Progenitor cell of endocrine pancreas (in vitro differentiated cells): Measurements from ENCODE around the gene TRAFD1. TPM values are rescaled to one million over a fixed set of nuclear protein-coding genes. Genes with fewer than 3 reads are reported as not detected.

ENCODE experiments used
- DNase-seq: peaks from one replicate; pipeline ENCODE4 v3.0.0; 2021; ENCODE audit warnings: low spot score; ENCODE audit not compliant: unreplicated experiment
- H3K27ac Mint-ChIP-seq: 2 replicates; pipeline ENCODE4 v1.8.0; 2021; ENCODE audit warnings: mild to moderate bottlenecking, moderate library complexity, mixed read lengths
- H3K27me3 Mint-ChIP-seq: 2 replicates; pipeline ENCODE4 v1.8.0; 2021; ENCODE audit warnings: mixed read lengths
- H3K36me3 Mint-ChIP-seq: 2 replicates; pipeline ENCODE4 v1.8.0; 2022; ENCODE audit warnings: mixed read lengths; ENCODE audit not compliant: insufficient read depth
- H3K4me1 Mint-ChIP-seq: 2 replicates; pipeline ENCODE4 v1.8.0; 2021; ENCODE audit warnings: low read depth, mixed read lengths
- H3K4me3 Mint-ChIP-seq: 2 replicates; pipeline ENCODE4 v1.8.0; 2021; ENCODE audit warnings: low read depth, mild to moderate bottlenecking, moderate library complexity, mixed read lengths
- H3K9me3 Mint-ChIP-seq: 2 replicates; pipeline ENCODE4 v1.8.0; 2021; ENCODE audit warnings: low read depth, mixed read lengths
- CTCF ChIP-seq: fragments of 200-600 bp; sonication (generic); IDR thresholded peaks from one replicate; pipeline ENCODE4 v1.5.0; 2021; ENCODE audit warnings: antibody characterized with exemption, mild to moderate bottlenecking; ENCODE audit not compliant: unreplicated experiment
- total RNA-seq: library from RNA; stranded (reverse); gene quantifications from 2 replicates; pipeline ENCODE4 v1.2.1, GENCODE V29; 2021

Gene TRAFD1
- total RNA-seq, 1 donor from 2014 or later, result 34.7 TPM

- no peak for DNase-seq
- Mint-ChIP-seq H3K9me3 (peaks cover 4% of the 10 kb centered on the region), H3K27ac (no peak overlapping the region), H3K4me3 (no peak overlapping the region), H3K27me3 (no peaks in the 10 kb centered on the region), H3K36me3 (peaks cover 35% of the 10 kb centered on the region), H3K4me1 (no peaks in the 10 kb centered on the region)
- no peak for TF ChIP-seq CTCF
Observed at GRCh38 chr12:112163056-112163455, 37.7 kb downstream of the TRAFD1 start.

GRCh38 chr12:112163471-112163991 is 38.2 kb downstream of the TRAFD1 start:
- Mint-ChIP-seq H3K9me3 (no peaks in the 10 kb centered on the region), H3K27me3 (no peaks in the 10 kb centered on the region), H3K27ac (no peak overlapping the region), H3K36me3 (peaks cover 30% of the 10 kb centered on the region), H3K4me3 (no peak overlapping the region), H3K4me1 (no peaks in the 10 kb centered on the region)
- no peak for DNase-seq
- no peak for TF ChIP-seq CTCF

GRCh38 chr12:112164011-112164660 is 38.8 kb downstream of the TRAFD1 start:
- no peak for DNase-seq
- no peaks in the 10 kb centered on the region for H3K4me1 Mint-ChIP-seq

GRCh38 chr12:112165624-112166023 is 40.3 kb downstream of the TRAFD1 start:
- Mint-ChIP-seq H3K36me3 (peaks cover 20% of the 10 kb centered on the region), H3K27me3 (no peaks in the 10 kb centered on the region), H3K4me1 (no peaks in the 10 kb centered on the region), H3K27ac (no peak overlapping the region), H3K4me3 (no peak overlapping the region), H3K9me3 (no peaks in the 10 kb centered on the region)
- TF ChIP-seq CTCF, result no peak
- no peak for DNase-seq

More at GRCh38 chr12:112164011-112164660, 38.8 kb downstream of the TRAFD1 start:
- H3K27me3 Mint-ChIP-seq, result no peaks in the 10 kb centered on the region
- H3K27ac Mint-ChIP-seq, result no peak overlapping the region
- TF ChIP-seq CTCF, result no peak
- H3K36me3 Mint-ChIP-seq, result peaks cover 26% of the 10 kb centered on the region
- H3K9me3 Mint-ChIP-seq, result no peaks in the 10 kb centered on the region
- H3K4me3 Mint-ChIP-seq, result no peak overlapping the region

GRCh38 chr12:112166051-112167015 is 41.0 kb downstream of the TRAFD1 start:
- Mint-ChIP-seq H3K4me3 (no peak overlapping the region), H3K4me1 (no peaks in the 10 kb centered on the region), H3K27ac (no peak overlapping the region), H3K36me3 (peaks cover 14% of the 10 kb centered on the region), H3K27me3 (no peaks in the 10 kb centered on the region), H3K9me3 (no peaks in the 10 kb centered on the region)
- DNase-seq, result no peak
- TF ChIP-seq CTCF, result no peak
